Calu3 (cell line): ENCODE results near the gene MS4A2. TPM values are rescaled to one million over a fixed set of nuclear protein-coding genes. Genes with fewer than 3 reads are reported as not detected.

ENCODE experiments used
- BruUV-seq: library from RNA; stranded (reverse); fragments of 400-500 nt; replicated peaks from 2 replicates; lab custom pipeline; 2021; lab: Mats Ljungman, UMichigan
- CTCF ChIA-PET: fragments of 300-600 bp; sonication (Branson Sonifier 250); formaldehyde crosslinking; loops from one replicate; lab custom pipeline; 2022; ENCODE audit warnings: antibody characterized with exemption; lab: Charles Lee
- DNase-seq: peaks from one replicate; pipeline ENCODE4 v3.0.0; 2022
- H3K27ac Mint-ChIP-seq: one replicate; pipeline ENCODE4 v1.8.0; 2022; ENCODE audit warnings: mixed read lengths; ENCODE audit not compliant: unreplicated experiment
- H3K27me3 Mint-ChIP-seq: one replicate; pipeline ENCODE4 v1.8.0; 2022; ENCODE audit warnings: mixed read lengths; ENCODE audit not compliant: unreplicated experiment
- H3K36me3 Mint-ChIP-seq: one replicate; pipeline ENCODE4 v1.8.0; 2022; ENCODE audit warnings: mild to moderate bottlenecking, moderate library complexity, mixed read lengths; ENCODE audit not compliant: insufficient read depth, unreplicated experiment
- H3K4me1 Mint-ChIP-seq: one replicate; pipeline ENCODE4 v1.8.0; 2022; ENCODE audit warnings: mild to moderate bottlenecking, low read depth, mixed read lengths; ENCODE audit not compliant: unreplicated experiment
- H3K4me3 Mint-ChIP-seq: one replicate; pipeline ENCODE4 v1.8.0; 2022; ENCODE audit warnings: mild to moderate bottlenecking, low read depth, moderate library complexity, mixed read lengths; ENCODE audit not compliant: unreplicated experiment
- H3K9me3 Mint-ChIP-seq: one replicate; pipeline ENCODE4 v1.8.0; 2022; ENCODE audit warnings: low read depth, mixed read lengths; ENCODE audit not compliant: unreplicated experiment
- intact Hi-C: fragments of 100-400 bp; cut with micrococcal nuclease; formaldehyde crosslinking; loops from one replicate; pipeline ENCODE4 v1.10.0; 2022; ENCODE audit not compliant: unreplicated experiment
- total RNA-seq: library from RNA; stranded (reverse); gene quantifications from 2 replicates; pipeline ENCODE4 v1.2.3, GENCODE V29; 2022
- TF ChIP-seq, protein P1 (sequence below): fragments of 200-600 bp; IDR thresholded peaks from one replicate; pipeline ENCODE4 v1.8.0; 2022; ENCODE audit warnings: antibody characterized with exemption; ENCODE audit not compliant: unreplicated experiment

Gene MS4A2
- total RNA-seq, 1 experiment from 2014 or later: not detected

DNA sequence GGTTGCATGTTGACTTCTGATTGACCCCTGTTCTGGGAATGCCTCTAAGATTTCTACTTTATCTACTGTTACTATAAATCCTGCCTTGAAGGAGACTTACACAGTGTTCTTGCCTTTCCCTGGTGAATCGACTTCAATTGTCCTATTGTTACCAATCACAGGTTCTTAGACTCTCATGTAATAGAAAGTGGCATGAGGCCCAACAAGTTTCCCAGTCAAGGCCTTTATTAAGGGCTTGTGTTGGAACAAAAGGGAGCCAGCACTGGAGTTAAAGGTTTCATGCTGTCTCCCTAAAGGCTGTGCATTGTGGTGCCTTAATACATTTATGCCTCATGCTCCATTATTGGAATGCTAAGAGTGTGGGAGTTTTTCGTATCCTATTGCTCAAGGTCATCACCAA lies 23.3 kb downstream of the MS4A2 start:
- TF ChIP-seq, protein P1, sequence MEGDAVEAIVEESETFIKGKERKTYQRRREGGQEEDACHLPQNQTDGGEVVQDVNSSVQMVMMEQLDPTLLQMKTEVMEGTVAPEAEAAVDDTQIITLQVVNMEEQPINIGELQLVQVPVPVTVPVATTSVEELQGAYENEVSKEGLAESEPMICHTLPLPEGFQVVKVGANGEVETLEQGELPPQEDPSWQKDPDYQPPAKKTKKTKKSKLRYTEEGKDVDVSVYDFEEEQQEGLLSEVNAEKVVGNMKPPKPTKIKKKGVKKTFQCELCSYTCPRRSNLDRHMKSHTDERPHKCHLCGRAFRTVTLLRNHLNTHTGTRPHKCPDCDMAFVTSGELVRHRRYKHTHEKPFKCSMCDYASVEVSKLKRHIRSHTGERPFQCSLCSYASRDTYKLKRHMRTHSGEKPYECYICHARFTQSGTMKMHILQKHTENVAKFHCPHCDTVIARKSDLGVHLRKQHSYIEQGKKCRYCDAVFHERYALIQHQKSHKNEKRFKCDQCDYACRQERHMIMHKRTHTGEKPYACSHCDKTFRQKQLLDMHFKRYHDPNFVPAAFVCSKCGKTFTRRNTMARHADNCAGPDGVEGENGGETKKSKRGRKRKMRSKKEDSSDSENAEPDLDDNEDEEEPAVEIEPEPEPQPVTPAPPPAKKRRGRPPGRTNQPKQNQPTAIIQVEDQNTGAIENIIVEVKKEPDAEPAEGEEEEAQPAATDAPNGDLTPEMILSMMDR: no peak
- no TSS peak for BruUV-seq
- intact Hi-C loops: no loop called here
- Mint-ChIP-seq H3K4me1 (peaks cover 14% of the 10 kb centered on the region), H3K27me3 (no peaks in the 10 kb centered on the region), H3K9me3 (no peaks in the 10 kb centered on the region), H3K4me3 (no peak overlapping the region), H3K27ac (no peak overlapping the region), H3K36me3 (no peaks in the 10 kb centered on the region)
- DNase-seq: no peak
- CTCF ChIA-PET: no interaction called here

DNA sequence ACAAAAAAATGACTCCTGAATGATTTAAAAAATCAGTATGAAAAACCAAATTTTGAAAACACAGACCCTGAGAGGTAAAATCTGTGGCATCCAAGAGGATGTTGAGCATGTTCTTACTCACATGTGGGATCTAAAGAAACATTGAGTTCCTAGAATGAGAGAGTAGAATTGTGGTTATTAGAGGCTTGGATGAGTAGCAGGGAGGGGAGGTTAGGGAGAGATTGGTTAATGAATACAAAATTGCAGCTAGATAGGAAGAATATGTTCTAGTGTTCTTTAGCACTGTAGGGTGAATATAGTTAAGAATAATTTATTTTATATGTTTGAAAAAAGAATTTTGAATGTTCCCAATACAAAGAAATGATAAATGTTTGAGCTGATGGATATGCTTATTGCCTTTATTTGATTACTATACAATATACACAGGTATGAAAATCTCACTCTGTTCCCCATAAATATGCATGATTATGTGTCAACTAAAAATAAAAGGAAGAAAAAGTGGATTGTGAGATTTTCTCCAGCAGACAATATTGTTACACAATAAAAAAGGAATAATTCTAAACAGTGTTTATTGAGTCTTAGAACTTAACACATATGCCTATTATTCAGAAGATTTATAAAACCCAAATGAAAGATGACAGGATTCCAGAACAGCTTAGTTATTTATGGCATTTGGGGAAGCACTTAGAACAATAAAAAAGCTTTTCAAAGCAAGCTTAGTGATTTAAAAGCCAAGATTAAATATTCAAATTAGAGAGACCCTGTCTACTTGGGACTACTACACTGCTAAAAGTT lies 28.7 kb downstream of the MS4A2 start:
- peaks cover under 1% of the 10 kb centered on the region for H3K9me3 Mint-ChIP-seq
- peaks cover 30% of the 10 kb centered on the region for H3K4me1 Mint-ChIP-seq
- no peak overlapping the region for H3K27ac Mint-ChIP-seq
- H3K27me3 Mint-ChIP-seq: no peaks in the 10 kb centered on the region
- H3K4me3 Mint-ChIP-seq: no peak overlapping the region
- DNase-seq: no peak
- BruUV-seq: no TSS peak
- TF ChIP-seq, protein P1: no peak
- H3K36me3 Mint-ChIP-seq: no peaks in the 10 kb centered on the region
- CTCF ChIA-PET: interaction anchor here (0.9 kb wide), 1 partner anchor 134 kb away, joined by 3 read pairs; no protein-coding TSS in a partner anchor
- intact Hi-C loops: no loop called here

DNA sequence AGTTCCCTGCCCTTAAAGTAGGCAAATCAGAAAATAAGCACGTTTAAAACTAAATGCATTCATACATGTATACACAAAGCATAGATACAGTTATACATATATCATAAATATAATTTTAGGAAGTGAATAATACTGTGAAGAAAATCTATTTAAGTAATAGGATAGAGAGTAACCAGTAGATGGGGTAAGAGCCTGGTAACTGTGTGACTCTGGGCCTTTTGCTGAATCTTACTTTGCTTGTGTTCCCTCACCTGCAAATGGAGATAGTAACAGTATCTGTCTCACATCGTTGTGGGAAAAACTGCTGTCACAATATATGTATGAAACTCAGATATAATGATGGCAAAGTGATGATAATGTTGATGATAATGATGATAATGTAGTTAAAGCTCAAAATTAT lies 29.9 kb downstream of the MS4A2 start:
- H3K4me3 Mint-ChIP-seq: no peak overlapping the region
- CTCF ChIA-PET: no interaction called here
- intact Hi-C loops: no loop called here
- BruUV-seq: no TSS peak
- TF ChIP-seq, protein P1: no peak
- no peak overlapping the region for H3K27ac Mint-ChIP-seq
- H3K36me3 Mint-ChIP-seq: no peaks in the 10 kb centered on the region
- peaks cover 37% of the 10 kb centered on the region for H3K4me1 Mint-ChIP-seq
- DNase-seq: no peak
- H3K9me3 Mint-ChIP-seq: peaks cover 5% of the 10 kb centered on the region
- no peaks in the 10 kb centered on the region for H3K27me3 Mint-ChIP-seq

DNA sequence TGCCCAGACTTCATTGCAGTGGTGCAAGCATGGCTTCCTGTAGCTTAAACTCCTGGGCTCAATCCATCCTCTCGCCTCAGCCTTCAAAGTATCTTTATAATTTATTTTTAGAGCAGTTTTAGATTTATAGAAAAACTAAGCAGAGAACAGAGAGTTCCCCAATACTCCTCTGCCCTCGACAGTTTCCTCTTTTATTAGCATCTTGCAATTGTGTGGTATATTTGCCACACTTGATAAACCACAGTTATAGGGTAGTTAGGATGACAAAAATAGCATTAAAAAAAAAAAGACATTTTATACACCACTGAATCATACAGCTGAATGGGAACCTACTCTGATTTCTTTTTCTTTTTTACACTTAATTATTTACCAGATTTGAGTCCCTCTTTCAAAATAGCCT lies 31.2 kb downstream of the MS4A2 start:
- peaks cover 42% of the 10 kb centered on the region for H3K4me1 Mint-ChIP-seq
- H3K27me3 Mint-ChIP-seq: no peaks in the 10 kb centered on the region
- intact Hi-C loops: no loop called here
- H3K27ac Mint-ChIP-seq: no peak overlapping the region
- DNase-seq: no peak
- no TSS peak for BruUV-seq
- CTCF ChIA-PET: no interaction called here
- TF ChIP-seq, protein P1: no peak
- H3K36me3 Mint-ChIP-seq: no peaks in the 10 kb centered on the region
- peaks cover 5% of the 10 kb centered on the region for H3K9me3 Mint-ChIP-seq
- H3K4me3 Mint-ChIP-seq: no peak overlapping the region
